SHP77 treated with DMSO at 0.1 percent for 48 hours (cell line): ENCODE data around the gene SNRNP35.
"Not testable (repeated sequence)": the region's sequence is repeated elsewhere in the genome, so short reads cannot be mapped to it uniquely, and the experiment has no call there.

ENCODE experiments used
- DNase-seq: peaks from one replicate; lab custom pipeline; 2025; lab: John Stamatoyannopoulos, UW

Gene SNRNP35

DNA sequence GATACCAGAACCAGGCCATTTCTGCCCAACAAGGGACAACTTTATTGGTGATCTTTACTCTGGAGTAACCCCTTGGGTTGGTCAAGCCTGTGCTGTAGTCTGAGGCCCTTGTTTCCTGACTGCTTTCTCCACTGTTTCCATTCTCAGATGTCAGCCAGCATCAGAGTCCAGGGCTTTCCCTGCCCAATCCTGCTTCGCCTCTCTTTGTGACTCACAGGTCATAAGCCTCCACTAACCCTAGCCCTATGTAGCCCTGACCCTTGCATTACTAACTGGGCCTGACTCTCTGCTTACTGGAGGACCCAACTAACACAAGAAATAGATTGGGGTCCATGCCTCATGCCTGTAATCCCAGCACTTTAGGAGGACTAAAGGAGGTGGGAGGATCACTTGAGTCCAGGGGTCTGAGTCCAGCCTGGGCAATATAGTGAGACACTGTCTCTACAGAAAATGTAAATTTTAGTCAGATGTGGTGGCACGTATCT is 8.6 kb upstream of the SNRNP35 start:
- DNase-seq: no peak

DNA sequence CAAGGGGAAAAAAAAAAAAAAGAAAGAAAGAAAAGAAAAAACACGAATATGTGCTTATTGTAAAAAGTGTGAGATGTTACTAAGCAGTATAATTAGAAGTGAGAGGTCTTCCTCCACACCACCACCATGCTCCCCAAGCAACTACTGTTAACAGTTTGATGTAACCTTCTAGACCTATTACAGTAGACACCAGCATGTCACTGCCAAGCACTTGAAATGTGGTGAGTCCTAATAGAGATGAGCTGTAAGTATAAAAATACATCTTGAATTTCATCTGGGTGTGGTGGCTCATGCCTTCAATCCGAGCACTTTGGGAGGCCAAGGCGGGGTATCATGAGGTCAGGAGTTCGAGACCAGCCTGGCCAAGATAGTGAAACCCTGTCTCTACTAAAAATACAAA is 8.1 kb upstream of the SNRNP35 start:
- DNase-seq: no peak

DNA sequence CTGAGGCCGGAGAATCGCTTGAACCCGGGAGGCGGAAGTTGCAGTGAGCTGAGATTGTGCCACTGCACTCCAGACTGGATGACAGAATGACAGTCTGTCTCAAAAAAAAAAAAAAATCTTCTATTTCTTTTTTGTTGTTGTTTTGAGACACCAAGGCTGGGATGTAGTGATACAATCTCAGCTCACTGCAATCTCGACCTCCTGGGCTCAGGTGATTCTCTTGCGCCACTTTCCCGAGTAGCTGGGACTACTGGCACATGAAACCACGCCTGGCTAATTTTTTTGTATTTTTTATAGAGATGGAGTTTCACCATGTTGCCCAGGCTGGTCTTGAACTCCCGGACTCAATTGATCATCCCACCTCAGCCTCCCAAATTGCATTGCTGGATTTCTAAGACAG is 7.3 kb upstream of the SNRNP35 start:
- no peak for DNase-seq

DNA sequence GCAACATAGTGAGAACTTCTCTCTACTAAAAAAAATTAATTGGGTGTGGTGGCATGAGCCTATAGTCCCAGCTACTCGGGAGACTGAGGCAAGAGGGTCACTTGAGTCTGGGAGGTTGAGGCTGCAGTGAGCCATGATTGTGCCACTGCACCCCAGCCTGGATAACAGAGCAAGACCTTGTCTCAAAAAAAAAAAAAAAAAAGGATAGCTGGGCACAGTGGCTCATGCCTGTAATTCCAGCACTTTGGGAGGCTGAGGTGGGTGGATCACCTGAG is 5.7 kb upstream of the SNRNP35 start:
- DNase-seq: not testable (repeated sequence)

DNA sequence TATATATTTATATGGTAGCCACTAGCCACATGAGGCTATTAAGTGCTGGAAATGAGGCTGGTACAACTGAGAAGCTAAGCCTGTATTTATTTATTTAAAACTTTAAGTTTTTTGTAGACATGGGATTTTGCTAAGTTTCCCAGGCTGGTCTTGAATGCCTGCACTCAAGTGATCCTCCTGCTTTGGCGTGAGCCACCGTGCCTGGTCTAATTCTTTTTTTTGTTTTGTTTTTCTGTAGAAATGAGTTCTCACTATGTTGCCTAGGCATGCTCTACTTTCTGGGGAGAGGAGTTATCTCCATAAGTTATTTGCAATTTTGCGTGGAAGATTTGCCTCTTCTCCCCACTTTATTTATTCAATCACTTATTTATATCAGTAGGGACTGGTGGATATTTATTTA is 4.8 kb upstream of the SNRNP35 start:
- no peak for DNase-seq

DNA sequence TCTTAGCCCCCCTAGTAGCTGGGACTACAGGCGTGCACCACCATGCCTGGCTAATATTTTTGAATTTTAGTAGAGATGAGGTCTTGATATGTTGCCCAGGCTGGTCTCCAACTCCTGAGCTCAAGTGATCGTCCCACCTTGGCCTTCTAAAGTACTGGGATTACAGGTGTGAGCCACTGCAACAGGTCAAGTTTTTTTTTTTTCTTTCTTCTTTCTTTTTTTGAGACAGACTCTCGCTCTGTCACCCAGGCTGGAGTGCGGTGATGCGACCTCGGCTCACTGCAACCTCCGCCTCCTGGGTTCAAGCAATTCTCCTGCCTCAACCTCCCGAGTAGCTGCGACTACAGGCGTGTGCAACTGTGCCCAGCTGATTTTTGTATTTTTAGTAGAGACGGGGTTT is 5.2 kb downstream of the SNRNP35 start:
- not testable (repeated sequence) for DNase-seq

DNA sequence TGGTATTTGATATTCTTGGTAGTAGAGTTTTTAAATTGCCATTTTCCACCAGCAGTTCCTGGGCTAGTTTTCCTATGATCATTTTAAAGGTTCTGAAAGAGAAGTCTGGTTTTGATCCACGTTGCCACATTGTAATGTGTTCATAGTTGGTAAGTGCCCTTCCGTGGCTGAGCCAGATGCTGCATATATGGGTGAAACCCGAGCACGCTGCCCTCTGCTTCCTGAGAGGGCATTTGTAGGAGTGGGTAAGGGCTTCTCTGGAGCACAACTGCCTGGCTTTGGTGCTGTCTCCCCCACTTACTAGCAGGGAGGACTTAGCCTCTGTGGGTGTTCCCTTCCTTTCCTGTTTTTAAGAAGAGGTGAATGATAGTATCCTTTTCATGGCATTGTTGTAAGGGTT is 7.1 kb downstream of the SNRNP35 start:
- no peak for DNase-seq

DNA sequence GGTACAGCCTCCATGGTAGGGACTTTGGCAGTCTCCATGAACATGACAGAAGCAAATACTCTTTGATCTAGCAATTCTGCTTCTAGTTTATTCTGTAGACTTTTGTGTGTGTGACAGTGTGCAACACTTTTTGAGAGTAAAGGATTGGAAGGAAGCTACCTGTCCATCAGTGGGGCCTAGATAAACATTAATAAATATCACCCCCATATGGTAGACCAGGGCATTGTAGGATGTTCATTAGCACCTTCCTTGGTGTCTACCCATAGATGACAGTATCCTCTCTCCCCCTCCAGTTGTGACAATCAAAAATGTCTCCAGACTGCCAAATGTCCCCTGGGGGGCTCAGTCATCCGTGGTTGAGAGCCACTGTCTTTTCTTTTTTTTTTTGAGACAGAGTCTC is 10.8 kb downstream of the SNRNP35 start:
- DNase-seq: no peak

DNA sequence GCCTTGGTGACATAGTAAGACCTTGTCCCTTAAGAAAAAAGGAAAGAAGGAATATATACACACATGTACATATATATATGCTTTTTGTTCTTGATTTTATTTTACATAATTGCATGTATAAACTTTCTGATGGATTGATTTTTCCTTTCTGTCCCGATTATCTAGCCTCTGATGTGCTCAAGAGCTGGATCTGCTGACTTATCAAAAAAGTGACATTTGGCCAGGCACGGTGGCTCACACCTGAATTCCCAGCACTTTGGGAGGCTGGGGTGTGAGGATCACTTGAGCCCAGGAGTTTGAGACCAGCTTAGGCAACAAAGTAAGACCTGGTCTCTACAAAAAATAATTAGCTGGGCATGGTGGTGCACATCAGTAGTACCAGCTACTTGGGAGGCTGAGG is 12.0 kb downstream of the SNRNP35 start:
- no peak for DNase-seq

DNA sequence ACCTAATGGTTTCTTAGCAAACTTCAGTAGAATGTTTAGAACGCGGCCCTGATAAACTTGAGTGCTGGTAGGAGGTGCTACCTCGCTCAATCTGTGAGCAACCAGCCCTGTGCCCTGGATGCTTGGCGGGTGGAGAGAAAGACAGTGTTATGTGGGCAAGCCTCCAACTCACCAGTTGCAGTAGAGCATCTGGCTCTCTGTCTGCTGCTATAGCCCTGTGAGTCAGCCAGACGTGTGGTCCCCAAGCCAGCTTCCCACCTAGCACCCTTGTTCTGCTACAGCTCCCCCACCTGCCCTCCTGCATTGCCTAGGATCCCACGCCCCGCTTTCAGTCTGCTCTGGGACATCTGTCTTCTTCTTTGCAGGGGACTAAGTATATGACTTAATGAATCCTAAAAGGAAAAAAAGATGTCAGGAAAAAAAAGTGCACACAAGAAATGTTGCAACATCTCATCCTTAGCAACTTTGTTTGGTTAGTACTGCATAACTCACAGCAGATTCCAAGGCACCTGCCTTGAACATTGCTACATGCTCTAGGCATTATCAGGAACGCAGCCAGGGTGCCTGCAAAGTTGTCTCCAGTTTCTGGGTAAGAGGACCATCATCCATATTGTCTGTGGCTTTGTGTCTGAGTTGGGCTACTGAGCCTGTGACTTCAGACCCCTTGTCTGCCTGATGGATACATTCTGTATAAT is 13.6 kb downstream of the SNRNP35 start:
- no peak for DNase-seq

DNA sequence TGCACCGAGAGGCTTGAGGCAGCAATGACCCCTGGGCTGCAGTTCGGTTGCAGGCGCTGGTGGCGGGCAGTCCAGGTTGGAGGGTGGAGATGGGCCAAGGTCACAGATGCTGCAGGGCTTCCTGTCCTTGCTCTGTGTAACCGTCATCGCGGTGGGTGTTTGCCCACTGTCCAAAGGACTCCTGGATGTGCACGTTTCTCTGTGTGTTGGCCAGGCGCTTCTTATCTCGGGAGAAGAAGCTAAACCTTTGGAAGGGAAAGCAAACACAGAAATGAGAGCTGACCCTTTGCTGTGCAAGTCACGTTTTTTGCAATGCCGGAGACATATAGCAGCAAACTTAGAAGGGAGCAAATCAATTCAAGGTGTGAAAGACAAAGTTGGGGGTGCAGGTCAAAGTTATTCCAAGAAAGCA is 14.5 kb downstream of the SNRNP35 start:
- DNase-seq: no peak

DNA sequence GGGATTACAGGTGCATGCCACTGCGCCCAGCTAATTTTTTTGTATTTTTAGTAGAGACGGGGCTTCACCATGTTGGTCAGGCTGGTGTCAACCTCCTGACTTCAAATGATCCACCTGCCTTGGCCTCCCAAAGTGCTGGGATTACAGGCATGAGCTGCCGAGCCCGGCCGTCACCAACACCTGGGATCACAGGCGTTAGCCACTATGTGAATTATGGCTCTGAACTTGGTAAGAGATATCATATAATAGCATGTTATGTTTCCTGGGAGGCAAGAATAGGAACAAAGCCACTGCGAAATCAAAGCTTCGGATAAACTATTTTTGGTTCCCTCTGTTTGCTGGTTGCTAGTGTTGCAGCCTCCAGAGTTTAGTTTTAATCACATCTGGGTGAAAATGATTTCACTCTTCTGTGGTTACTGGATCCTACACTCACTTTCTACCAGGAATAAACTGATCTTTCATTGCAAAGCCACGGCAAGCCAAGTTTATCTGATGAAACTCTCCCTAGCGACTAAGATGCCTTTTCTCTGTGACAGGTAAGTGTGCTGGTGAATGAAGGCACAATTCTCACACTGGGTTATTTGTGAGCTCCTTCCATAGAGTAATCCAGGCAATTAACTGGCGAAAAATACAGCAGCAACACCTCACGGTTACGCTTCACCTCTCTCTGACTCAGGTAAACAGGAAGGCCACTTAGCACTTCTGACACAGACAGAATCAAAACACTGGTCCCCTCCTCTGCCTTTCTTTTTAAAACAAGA is 16.7 kb downstream of the SNRNP35 start:
- DNase-seq: no peak

DNA sequence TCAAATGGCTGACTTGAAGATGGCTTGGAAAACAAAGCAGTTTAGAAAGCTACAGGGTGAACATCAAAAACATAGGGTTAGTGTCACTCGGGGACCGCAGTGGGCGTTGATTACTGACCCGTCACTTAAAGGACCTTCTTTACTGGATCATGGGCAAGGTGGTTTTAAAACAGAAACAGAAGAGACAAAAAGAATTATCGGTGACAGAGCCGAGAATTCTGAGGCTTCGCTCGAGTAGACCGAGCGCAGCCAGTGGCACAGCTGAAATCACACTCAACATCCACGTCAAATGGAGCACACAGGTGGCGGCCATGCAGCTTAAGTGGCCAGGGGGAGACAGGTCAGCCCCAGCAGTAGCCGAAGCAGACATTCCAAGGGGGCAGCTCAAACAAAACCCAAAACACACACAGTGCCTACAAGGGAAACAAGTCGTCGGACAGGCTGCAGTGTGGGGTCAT is 17.3 kb downstream of the SNRNP35 start:
- DNase-seq: no peak

DNA sequence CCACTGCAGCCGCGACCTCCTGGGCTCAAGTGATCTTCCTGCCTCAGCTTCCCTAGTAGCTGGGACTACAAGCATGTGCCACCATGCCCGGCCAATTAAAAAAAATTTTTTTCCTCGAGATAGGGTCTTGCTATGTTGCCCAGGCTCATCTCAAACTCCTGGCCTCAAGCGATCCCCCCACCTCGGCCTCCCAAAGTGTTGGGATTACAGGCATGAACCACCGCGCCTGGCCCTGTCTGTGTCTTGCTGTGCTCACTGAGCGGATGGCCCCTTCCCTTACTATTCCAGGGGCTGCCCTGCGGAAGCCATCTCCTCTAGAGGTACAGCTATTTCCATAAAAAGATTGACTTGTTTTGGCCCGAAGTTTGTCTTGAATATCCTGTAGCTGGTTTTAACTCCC is 20.1 kb downstream of the SNRNP35 start:
- no peak for DNase-seq

DNA sequence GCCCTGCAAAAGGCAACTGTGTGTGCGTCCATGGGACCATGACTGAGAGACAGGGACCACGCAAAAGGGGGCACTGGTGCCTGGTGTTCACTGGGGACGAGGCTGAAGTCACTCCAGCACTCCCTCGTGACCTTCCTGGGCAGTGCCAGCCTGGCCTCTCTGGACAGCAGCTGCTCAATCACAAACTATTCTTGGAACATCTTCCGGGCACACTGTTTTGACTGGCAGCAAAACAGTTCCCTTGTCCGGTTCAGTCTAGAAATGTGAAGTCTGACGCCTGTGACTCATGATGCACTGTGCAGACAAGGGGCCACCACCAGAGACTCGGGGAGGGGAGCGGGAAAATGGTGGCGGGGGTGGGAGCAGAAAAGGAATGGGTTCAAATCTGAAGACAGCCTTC is 20.8 kb downstream of the SNRNP35 start:
- no peak for DNase-seq

DNA sequence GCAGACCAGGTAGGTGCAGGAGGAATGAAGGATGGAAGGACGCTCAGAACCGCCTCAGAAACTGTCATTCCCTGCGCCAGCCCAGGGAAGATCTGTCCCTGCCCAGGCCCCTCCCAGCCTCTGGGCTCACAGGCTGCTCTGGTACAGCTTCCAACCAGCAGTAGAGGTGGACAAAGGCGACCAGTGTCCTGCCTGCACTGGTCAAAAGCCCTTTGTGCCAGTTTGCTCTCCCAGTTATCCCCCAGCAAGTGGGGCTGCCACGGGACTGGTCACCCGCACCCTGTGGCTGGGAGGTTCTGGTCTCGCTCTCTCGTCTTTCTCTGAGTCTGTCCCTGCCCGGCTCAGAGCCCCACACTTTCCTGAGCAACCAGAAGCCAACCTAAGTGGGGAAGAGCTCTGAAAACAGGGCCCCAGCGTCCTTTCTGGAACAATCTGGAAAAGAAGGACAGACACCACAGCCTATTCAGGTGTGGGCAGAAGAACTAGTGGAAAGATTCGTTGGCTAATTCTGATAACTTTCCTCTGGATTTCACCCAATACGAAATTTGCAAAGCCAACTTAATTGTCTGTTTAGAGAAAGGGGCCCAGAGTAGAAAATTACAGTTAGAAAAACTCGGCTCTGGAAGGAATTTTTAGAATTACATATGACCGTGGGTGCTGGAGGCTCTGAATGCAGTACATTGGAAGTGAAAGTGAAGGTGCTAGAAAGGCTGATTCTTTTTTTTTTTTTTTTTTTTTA is 21.7 kb downstream of the SNRNP35 start:
- no peak for DNase-seq

DNA sequence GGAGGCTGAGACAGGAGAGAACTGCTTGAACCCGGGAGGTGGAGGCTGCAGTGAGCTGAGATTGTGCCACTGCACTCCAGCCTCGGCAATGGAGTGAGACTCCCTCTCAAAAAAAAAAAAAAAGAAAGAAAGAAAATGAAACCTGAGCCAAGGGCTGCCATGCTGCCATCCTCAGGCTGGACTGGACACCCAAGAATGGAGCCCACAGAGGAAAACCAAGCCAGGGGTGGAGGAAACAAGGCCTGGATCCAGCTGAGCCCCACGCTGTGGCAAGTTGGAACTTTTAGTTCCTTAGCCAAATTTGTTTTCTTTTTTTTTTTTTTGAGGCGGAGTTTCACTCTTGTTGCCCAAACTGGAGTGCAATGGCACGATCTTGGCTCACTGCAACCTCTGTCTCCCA is 23.3 kb downstream of the SNRNP35 start:
- not testable (repeated sequence) for DNase-seq

DNA sequence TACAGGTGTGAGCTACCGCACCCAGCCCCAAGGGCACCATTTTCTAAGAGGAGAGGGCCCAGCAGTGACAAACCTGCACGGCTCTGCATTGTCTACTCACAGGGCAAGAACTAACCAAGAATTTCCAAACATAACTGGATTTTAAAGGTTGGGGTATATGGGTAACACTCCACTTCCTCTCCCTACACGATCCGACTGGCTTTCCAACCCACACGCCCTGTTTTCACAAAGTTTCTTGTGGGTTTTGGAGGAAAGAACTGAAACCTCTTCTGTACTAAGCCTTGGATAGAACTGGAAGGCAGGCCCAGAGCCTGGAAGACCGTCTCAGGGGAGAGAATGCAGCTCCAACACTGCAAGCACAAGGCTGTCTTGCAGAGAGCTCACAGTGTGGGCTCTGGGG is 24.9 kb downstream of the SNRNP35 start:
- DNase-seq: no peak

DNA sequence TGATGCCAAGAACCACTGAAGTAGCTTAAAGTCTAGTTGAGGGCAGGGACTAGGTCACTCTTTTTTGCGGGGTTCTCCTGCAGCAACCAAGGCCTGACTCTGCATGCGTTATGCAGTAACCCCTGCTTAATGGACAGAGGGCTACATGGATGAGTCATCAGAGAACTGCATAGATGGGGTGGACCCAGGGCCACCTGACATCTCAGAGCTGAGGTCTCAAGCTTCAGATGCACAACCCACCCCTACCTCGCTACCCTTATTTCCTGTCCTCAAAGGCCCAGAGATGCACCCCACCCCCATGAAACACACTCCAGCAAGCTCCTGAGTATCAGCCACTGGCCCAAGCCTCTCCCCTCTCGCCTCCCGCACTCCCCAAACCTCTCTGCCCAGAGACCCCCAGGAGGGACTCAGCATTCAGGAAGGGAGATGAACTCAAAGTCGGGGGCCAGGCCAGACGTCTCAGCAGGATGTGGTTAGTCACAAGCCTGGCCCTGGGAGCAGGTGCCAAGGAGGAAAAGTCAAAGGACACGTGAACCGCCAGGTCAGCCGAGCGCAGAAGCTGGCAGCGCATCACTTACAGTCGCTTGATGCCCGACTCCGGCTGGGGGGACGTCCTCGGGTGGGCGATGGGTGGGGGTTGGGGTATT is 25.8 kb downstream of the SNRNP35 start:
- no peak for DNase-seq

DNA sequence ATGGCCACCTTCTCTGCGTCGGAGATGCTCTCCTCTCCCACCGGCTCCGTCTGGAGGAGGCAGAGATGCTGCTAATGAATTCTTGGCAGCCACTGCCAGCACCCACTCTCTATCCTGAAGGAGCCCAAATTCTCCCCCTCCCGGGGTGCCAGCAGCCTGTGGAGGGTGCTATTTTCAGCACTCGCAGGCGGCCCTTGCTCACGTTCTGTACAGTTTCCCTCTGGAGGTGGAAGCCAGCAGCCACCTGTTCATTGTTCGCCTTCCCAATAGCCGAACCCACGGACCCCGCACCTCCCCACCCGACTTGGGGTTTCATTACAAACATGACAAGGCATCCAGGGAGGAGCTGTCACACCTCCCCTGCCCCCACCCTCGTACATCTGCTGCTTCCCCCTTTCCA is 27.8 kb downstream of the SNRNP35 start:
- no peak for DNase-seq

DNA sequence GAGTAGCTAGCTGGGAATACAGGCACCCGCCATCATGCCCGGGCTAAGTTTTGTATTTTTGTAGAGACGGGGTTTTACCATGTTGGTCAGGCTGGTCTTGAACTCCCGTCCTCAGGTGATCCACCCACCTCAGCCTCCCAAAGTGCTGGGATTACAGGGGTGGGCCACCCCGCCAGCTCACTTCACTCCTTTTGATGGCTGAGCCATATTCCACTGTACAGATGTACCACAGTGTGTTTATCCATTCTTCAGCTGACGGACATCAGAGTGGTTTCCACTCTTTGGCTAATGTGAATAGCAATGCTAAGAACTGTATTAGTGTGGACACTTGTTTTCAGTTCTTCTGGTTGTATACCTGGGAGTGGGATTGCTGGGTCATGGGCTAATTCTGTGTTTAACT is 29.5 kb downstream of the SNRNP35 start:
- DNase-seq: no peak

DNA sequence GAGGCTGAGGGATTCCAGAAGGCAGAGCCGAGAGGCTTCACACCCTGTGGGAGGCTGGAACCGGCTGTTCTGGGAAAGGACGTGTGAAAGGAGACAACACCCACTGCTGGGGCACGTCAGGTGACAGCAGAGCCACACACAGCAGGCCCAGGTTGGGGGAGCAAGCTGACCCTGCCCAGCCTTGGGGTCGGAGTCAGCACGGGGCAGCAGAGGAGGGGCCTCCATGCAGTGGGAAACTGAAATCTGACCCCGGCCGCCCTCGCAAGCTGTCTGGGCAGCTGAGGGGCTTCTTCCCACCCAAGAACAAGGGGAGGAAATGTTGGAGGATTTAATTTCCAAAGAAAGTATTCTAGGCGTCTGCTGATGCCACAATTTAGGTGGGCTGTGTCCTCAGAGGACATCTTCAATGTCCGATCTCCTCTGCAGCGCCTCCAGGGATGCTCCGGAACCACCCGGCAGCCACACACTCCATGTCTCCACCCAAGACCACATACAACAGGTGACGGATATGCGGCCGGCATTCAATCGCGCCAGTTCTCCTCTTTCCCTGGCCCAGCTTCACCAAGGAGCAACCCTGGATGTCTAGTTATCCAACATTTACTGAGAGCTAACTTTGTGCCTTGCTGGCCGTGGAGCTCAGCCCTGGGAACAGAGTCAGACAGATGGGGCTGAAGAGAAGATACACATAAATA is 30.7 kb downstream of the SNRNP35 start:
- no peak for DNase-seq
